ENCODE results near the gene ZNFX1.

- TF ChIP-seq POLR2A (conservative IDR thresholded peaks at IDR 0.05) (no peak), CTCF (IDR thresholded peaks at IDR 0.05 in 2 of 3, conservative IDR thresholded peaks at IDR 0.05 in 1 of 3; ENCODE audit: insufficient read depth in 2 of 3, low read depth in 1 of 3, low read length in 3 of 3) (no peak), ESRRA (IDR thresholded peaks at IDR 0.05; ENCODE audit: borderline replicate concordance, low read depth) (no peak), EP300 (IDR thresholded peaks at IDR 0.05; ENCODE audit: low read length) (no peak), SP1 (CRISPR knock-in tag; IDR thresholded peaks at IDR 0.05) (no peak), ERF (CRISPR knock-in tag; IDR thresholded peaks at IDR 0.05) (no peak), ZNF444 (CRISPR knock-in tag; IDR thresholded peaks at IDR 0.05) (no peak)
Measured at GRCh38 chr20:49297605-49298530, 20.0 kb upstream of the ZNFX1 start.
